MM.1S (cell line): ENCODE measurements around the gene WASF2.

Source experiments
- CTCF ChIP-seq: fragments of 300-600 bp; sonication (generic); IDR thresholded peaks from 2 replicates; pipeline ENCODE4 v1.5.1; 2016; ENCODE audit warnings: antibody characterized with exemption, low read length, mixed read lengths
- EZH2 ChIP-seq: fragments of 300-600 bp; sonication (generic); optimal IDR thresholded peaks from 2 replicates; pipeline ENCODE3; 2017; ENCODE audit warnings: low read depth, mild to moderate bottlenecking, antibody characterized with exemption, low read length, mixed read lengths

GRCh38 chr1:27358038-27358927 lies 131.7 kb downstream of the WASF2 start:
- no peak for TF ChIP-seq CTCF
- no peak for TF ChIP-seq EZH2
